ENCODE measurements around the gene BST2.

BST2 gene

GRCh38 chr19:17429641-17430113 lies 24.2 kb upstream of the BST2 start:
- Histone ChIP-seq H3K4me3 (replicated peaks; ENCODE audit: insufficient read depth, low read length) (no peak overlapping the region), H3K27me3 (ENCODE audit: insufficient read depth, poor library complexity, severe bottlenecking) (no peaks in the 10 kb centered on the region), H3K27ac (replicated peaks) (no peak overlapping the region)
- no peak for DNase-seq (ENCODE audit: low read depth in 1 of 2, low spot score in 1 of 2)
- no peak for TF ChIP-seq REST (IDR thresholded peaks at IDR 0.05; ENCODE audit: insufficient replicate concordance, low read depth)
- no peak for TF ChIP-seq SPI1 (IDR thresholded peaks at IDR 0.05; ENCODE audit: borderline replicate concordance, low read depth)
- TF ChIP-seq CTCF (IDR thresholded peaks at IDR 0.05; ENCODE audit: insufficient read depth, low read length): no peak
- no peak for TF ChIP-seq POLR2AphosphoS5 (IDR thresholded peaks at IDR 0.05; ENCODE audit: low read depth)
- no peak for TF ChIP-seq GABPA (IDR thresholded peaks at IDR 0.05; ENCODE audit: low read depth)

- peak in 1 of 2 experiments; percentile 28 for DNase-seq (ENCODE audit: low read depth in 1 of 2, low spot score in 1 of 2)
Measured at GRCh38 chr19:17424743-17425365, 19.4 kb upstream of the BST2 start.

More at GRCh38 chr19:17424743-17425365, 19.4 kb upstream of the BST2 start:
- no peak overlapping the region for H3K27ac ChIP-seq (replicated peaks)
- no peaks in the 10 kb centered on the region for H3K27me3 ChIP-seq (ENCODE audit: insufficient read depth, poor library complexity, severe bottlenecking)
- no peak for TF ChIP-seq SPI1 (IDR thresholded peaks at IDR 0.05; ENCODE audit: borderline replicate concordance, low read depth)
- no peak for TF ChIP-seq CTCF (IDR thresholded peaks at IDR 0.05; ENCODE audit: insufficient read depth, low read length)
- TF ChIP-seq REST (IDR thresholded peaks at IDR 0.05; ENCODE audit: insufficient replicate concordance, low read depth): no peak
- no peak for TF ChIP-seq GABPA (IDR thresholded peaks at IDR 0.05; ENCODE audit: low read depth)
- no peak for TF ChIP-seq POLR2AphosphoS5 (IDR thresholded peaks at IDR 0.05; ENCODE audit: low read depth)
- H3K4me3 ChIP-seq (replicated peaks; ENCODE audit: insufficient read depth, low read length): no peak overlapping the region

Measured in HL-60 (cell line).